GM04503 (cell line): ENCODE results near the gene DEFB129.
"Not testable (repeated sequence)": the region's sequence is repeated elsewhere in the genome, so short reads cannot be mapped to it uniquely, and the experiment has no call there.

Source experiments
- DNase-seq: peaks from one replicate; pipeline ENCODE4 v3.0.0-alpha.2; 2012; ENCODE audit warnings: low read depth

DEFB129 gene

GRCh38 chr20:226958-227357, at the start of gene DEFB129:
Gene DEFB129, plus strand, starts transcription at chr20:227258. Its CDS starts 31 bp downstream, at chr20:227289.
- DNase-seq: no peak

- DNase-seq: no peak
These were observed 42.8 kb upstream of the DEFB129 start for GRCh38 chr20:184288-184687.

- no peak for DNase-seq
These were observed 39.3 kb upstream of the DEFB129 start for GRCh38 chr20:187733-188132.

- no peak for DNase-seq
These were observed 37.4 kb upstream of the DEFB129 start, which contains the start of gene DEFB128 for GRCh38 chr20:189611-190010. Gene DEFB128, minus strand, starts transcription at chr20:189711. Its CDS starts 88 bp downstream, at chr20:189623.

GRCh38 chr20:198225-198624, 28.8 kb upstream of the DEFB129 start:
- DNase-seq: no peak

GRCh38 chr20:199996-200395, 27.1 kb upstream of the DEFB129 start:
- no peak for DNase-seq

GRCh38 chr20:203630-204029, 23.4 kb upstream of the DEFB129 start:
- DNase-seq: not testable (repeated sequence)

- DNase-seq: peak; percentile 28
These were observed 18.0 kb upstream of the DEFB129 start for GRCh38 chr20:208942-209566.

GRCh38 chr20:210809-211502, 16.1 kb upstream of the DEFB129 start:
- DNase-seq: no peak

GRCh38 chr20:214383-214782, 12.7 kb upstream of the DEFB129 start:
- no peak for DNase-seq

- DNase-seq: no peak
These were observed 11.3 kb upstream of the DEFB129 start for GRCh38 chr20:215796-216195.

GRCh38 chr20:217266-217665, 9.8 kb upstream of the DEFB129 start:
- DNase-seq: no peak

- no peak for DNase-seq
These were observed 7.6 kb upstream of the DEFB129 start for GRCh38 chr20:219290-220115.

- no peak for DNase-seq
These were observed 5.7 kb upstream of the DEFB129 start for GRCh38 chr20:221258-221830.

GRCh38 chr20:225879-226278, 1.2 kb upstream of the DEFB129 start:
- DNase-seq: not testable (repeated sequence)

- no peak for DNase-seq
These were observed 514 bp downstream of the DEFB129 start for GRCh38 chr20:227439-228105.

GRCh38 chr20:235891-236290, 8.8 kb downstream of the DEFB129 start:
- DNase-seq: no peak

GRCh38 chr20:237489-237888, 10.4 kb downstream of the DEFB129 start:
- no peak for DNase-seq

GRCh38 chr20:237929-238328, 10.9 kb downstream of the DEFB129 start:
- no peak for DNase-seq

GRCh38 chr20:242905-243304, 15.8 kb downstream of the DEFB129 start:
- DNase-seq: no peak

- DNase-seq: no peak
These were observed 24.3 kb downstream of the DEFB129 start for GRCh38 chr20:251354-251753.

GRCh38 chr20:252801-253200, 25.7 kb downstream of the DEFB129 start:
- DNase-seq: no peak
